ENCODE data around the gene WWOX.

- TF ChIP-seq POLR2A (IDR thresholded peaks at IDR 0.05) (no peak), CTCF (IDR thresholded peaks at IDR 0.05) (no peak)
Measured at GRCh38 chr16:78796221-78796866, 696.9 kb downstream of the WWOX start.

All from thyroid gland (tissue), 4 donors.